K562 (cell line): ENCODE measurements around the gene ERVH48-1. TPM values are rescaled to one million over a fixed set of nuclear protein-coding genes. Genes with fewer than 3 reads are reported as not detected.
A peak's percentile ranks its signal among the peaks of the same experiment; 100 is the strongest.

Source experiments
- ARHGAP35 ChIP-seq: fragments of 450-650 bp; IDR thresholded peaks from 2 replicates; pipeline ENCODE4 v1.6.1; 2018; ENCODE audit not compliant: partially characterized antibody
- ATF3 ChIP-seq, 2 experiments: fragments of 450-650 bp in 1 of 2; sonication (generic) in 1 of 2; formaldehyde crosslinking in 1 of 2; IDR thresholded peaks in 1 of 2; conservative IDR thresholded peaks in 1 of 2; 2 replicates each; pipeline versions ENCODE4 v1.6.1 to v1.8.1; 2016 to 2023; ENCODE audit warnings: mild to moderate bottlenecking in 2 of 2, moderate library complexity in 2 of 2, inconsistent platforms in 1 of 2, missing genetic modification reagents in 1 of 2
- CHCHD3 ChIP-seq: fragments of 250-450 bp; sonication (Bioruptor Pico); IDR thresholded peaks from 2 replicates; pipeline ENCODE4 v2.1.2; 2022; ENCODE audit warnings: mild to moderate bottlenecking
- FUS ChIP-seq: fragments of 200-400 bp; formaldehyde crosslinking; optimal IDR thresholded peaks from 2 replicates; pipeline ENCODE3; 2017; ENCODE audit warnings: low read depth, low read length
- GTF2B ChIP-seq: IDR thresholded peaks from 2 replicates; pipeline ENCODE4 v1.6.1; 2011; ENCODE audit not compliant: insufficient read length; ENCODE audit errors: extremely low read depth
- MEF2D ChIP-seq: conservative IDR thresholded peaks from 2 replicates; pipeline ENCODE4 v1.6.1; 2016; ENCODE audit warnings: low read depth, missing genetic modification characterization, missing compliant biosample characterization
- MNT ChIP-seq, 2 experiments: fragments of 450-650 bp; conservative IDR thresholded peaks; 2 replicates each; pipeline ENCODE4 v1.6.1; 2017; ENCODE audit warnings: mild to moderate bottlenecking in 2 of 2, moderate library complexity in 2 of 2
- MYC ChIP-seq, 2 experiments: fragments of 250-450 bp in 1 of 2; sonication (Bioruptor Pico) in 1 of 2; IDR thresholded peaks; 2 replicates each; pipeline versions ENCODE4 v1.5.1 to v1.6.1; 2012 to 2021; ENCODE audit warnings: low read depth in 2 of 2, borderline replicate concordance in 1 of 2, improper control_type of control experiment in 1 of 2, low read length in 1 of 2, mild to moderate bottlenecking in 1 of 2, moderate library complexity in 1 of 2
- RHOXF2B ChIP-seq: fragments of 250-450 bp; sonication (Bioruptor Pico); conservative IDR thresholded peaks from 2 replicates; pipeline ENCODE4 v1.5.1; 2021
- SNIP1 ChIP-seq: fragments of 450-650 bp; IDR thresholded peaks from 2 replicates; pipeline ENCODE4 v1.7.1; 2017; ENCODE audit warnings: low read depth, mild to moderate bottlenecking
- SRSF3 ChIP-seq: fragments of 200-400 bp; formaldehyde crosslinking; IDR thresholded peaks from 2 replicates; pipeline ENCODE4 v1.6.1; 2016; ENCODE audit warnings: mild to moderate bottlenecking, low read length, moderate library complexity; ENCODE audit not compliant: insufficient read depth
- TCFL5 ChIP-seq: fragments of 250-450 bp; sonication (Bioruptor Pico); conservative IDR thresholded peaks from 2 replicates; pipeline ENCODE4 v1.6.1; 2021; ENCODE audit warnings: mild to moderate bottlenecking, moderate library complexity, matching md5 sums
- THRAP3 ChIP-seq: fragments of 450-650 bp; IDR thresholded peaks from 2 replicates; pipeline ENCODE4 v1.6.1; 2016; ENCODE audit warnings: mild to moderate bottlenecking, inconsistent platforms, borderline replicate concordance
- ZBTB49 ChIP-seq: sonication (generic); formaldehyde crosslinking; IDR thresholded peaks from 2 replicates; pipeline ENCODE4 v1.8.0; 2022; ENCODE audit warnings: missing genetic modification reagents, mild to moderate bottlenecking, borderline replicate concordance
- ZHX1 ChIP-seq: fragments of 150-350 bp; conservative IDR thresholded peaks from 2 replicates; pipeline ENCODE4 v1.6.1; 2014; ENCODE audit warnings: low read length
- ZNF449 ChIP-seq: fragments of 250-450 bp; sonication (Bioruptor Pico); IDR thresholded peaks from 2 replicates; pipeline ENCODE4 v1.8.0; 2022; ENCODE audit warnings: moderate library complexity, mild to moderate bottlenecking, inconsistent platforms
- polyA plus RNA-seq, 8 experiments: library from polyadenylated mRNA; depleted of rRNA in 4 of 8; stranded (reverse) in 5 of 8; unstranded in 3 of 8; fragments of >200 nt; fragmentation: Nextera tagmentation in 2 of 8; fragmentation: Illumina TruSeq in 1 of 8; extraction: Ambion mirVana in 2 of 8; extraction: Trizol in 1 of 8; gene quantifications; 2 replicates each; pipeline versions ENCODE4 v1.2.1 to v1.2.3, GENCODE V29; 2011 to 2014; ENCODE audit warnings: inconsistent platforms in 1 of 8, missing spikeins in 1 of 8
- total RNA-seq, 7 experiments: library from RNA; depleted of rRNA in 6 of 7; stranded (reverse); fragments of >200 nt in 6 of 7; fragmentation: Illumina TruSeq in 2 of 7; extraction: Trizol in 2 of 7; gene quantifications; 2 replicates each; pipeline versions ENCODE4 v1.2.1 to v1.2.3, GENCODE V29; 2011 to 2021; ENCODE audit warnings: low replicate concordance in 1 of 7

Gene ERVH48-1
- total and polyA plus RNA-seq, 9 of the 15 experiments (the other 6 are each of a cell fraction or from before 2014, with no cell fraction given), result 0.08 to 0.49 (median 0.16) TPM; not detected in 3

GRCh38 chr21:42969193-42969600 lies 43.8 kb upstream of the ERVH48-1 start (continued):
- no peak for TF ChIP-seq MYC (IDR thresholded peaks at IDR 0.05; ENCODE audit: low read depth, low read length)
- TF ChIP-seq MYC (CRISPR knock-in tag; IDR thresholded peaks at IDR 0.05; ENCODE audit: borderline replicate concordance, low read depth), result no peak
- no peak for TF ChIP-seq MNT (conservative IDR thresholded peaks at IDR 0.05)
- TF ChIP-seq THRAP3, result no peak
- TF ChIP-seq ATF3 (IDR thresholded peaks at IDR 0.05), result no peak
- no peak for TF ChIP-seq ATF3 (CRISPR knock-in tag; conservative IDR thresholded peaks at IDR 0.05)
- no peak for TF ChIP-seq FUS
- TF ChIP-seq RHOXF2B (CRISPR knock-in tag), result no peak
- no peak for TF ChIP-seq SNIP1
- no peak for TF ChIP-seq ZHX1
- TF ChIP-seq ZNF449 (CRISPR knock-in tag), result no peak
- TF ChIP-seq ZBTB49 (CRISPR knock-in tag), result no peak
- TF ChIP-seq MEF2D (tag), result peak; percentile 81
- TF ChIP-seq ARHGAP35, result no peak
- no peak for TF ChIP-seq GTF2B
- TF ChIP-seq TCFL5 (CRISPR knock-in tag), result 0 out of 2 replicates have a peak, but pooled peaks have one; percentile 49
- no peak for TF ChIP-seq SRSF3
- TF ChIP-seq CHCHD3 (CRISPR knock-in tag), result no peak
